HUES64 (cell line): ENCODE data around the gene PLCG2.
A peak's percentile ranks its signal among the peaks of the same experiment; 100 is the strongest.
"Not testable (repeated sequence)": the region's sequence is repeated elsewhere in the genome, so short reads cannot be mapped to it uniquely, and the experiment has no call there.

ENCODE experiments used
- H3K27ac ChIP-seq: 2 replicates; pipeline ENCODE4 v1.7.0; 2013; ENCODE audit warnings: low read depth, low read length, inconsistent platforms
- H3K27me3 ChIP-seq: 2 replicates; pipeline ENCODE4 v1.6.1; 2013; ENCODE audit warnings: mild to moderate bottlenecking, low read length; ENCODE audit not compliant: insufficient read depth
- H3K36me3 ChIP-seq: 2 replicates; pipeline ENCODE4 v1.6.1; 2013; ENCODE audit warnings: mild to moderate bottlenecking, low read length; ENCODE audit not compliant: insufficient read depth
- H3K4me1 ChIP-seq: 2 replicates; pipeline ENCODE4 v1.6.1; 2013; ENCODE audit warnings: mild to moderate bottlenecking, low read length, moderate library complexity; ENCODE audit not compliant: insufficient read depth
- H3K4me3 ChIP-seq: 2 replicates; pipeline ENCODE4 v1.5.1; 2013; ENCODE audit warnings: mild to moderate bottlenecking, low read length, moderate library complexity
- H3K9ac ChIP-seq: 2 replicates; pipeline ENCODE4 v1.6.1; 2013; ENCODE audit warnings: mild to moderate bottlenecking, low read depth, low read length
- H3K9me3 ChIP-seq: 2 replicates; pipeline ENCODE4 v1.6.1; 2013; ENCODE audit warnings: low read depth, low read length; ENCODE audit not compliant: insufficient read depth
- WGBS: fragments of 150-250, 120-280 bp; methylation state at CpG from one replicate; pipeline ENCODE4 v1.1.7; 2013; ENCODE audit warnings: missing lambda C conversion rate; 5-methylcytosine and 5-hydroxymethylcytosine counted together

Gene PLCG2

GRCh38 chr16:81796035-81796434 lies 16.9 kb downstream of the PLCG2 start:
- Histone ChIP-seq H3K4me3 (no peak overlapping the region), H3K36me3 (no peaks in the 10 kb centered on the region), H3K9ac (no peak overlapping the region), H3K9me3 (no peaks in the 10 kb centered on the region), H3K27ac (no peak overlapping the region), H3K27me3 (no peaks in the 10 kb centered on the region), H3K4me1 (peaks cover 8% of the 10 kb centered on the region; the same call in 1 of the 2 replicates)
- 95% methylated on average over 2 of the region's 2 CpGs for WGBS

- Histone ChIP-seq H3K4me3 (no peak overlapping the region), H3K9ac (no peak overlapping the region), H3K27ac (no peak overlapping the region), H3K9me3 (no peaks in the 10 kb centered on the region), H3K27me3 (no peaks in the 10 kb centered on the region), H3K36me3 (no peaks in the 10 kb centered on the region), H3K4me1 (peaks cover 8% of the 10 kb centered on the region; the same call in 1 of the 2 replicates)
- WGBS = 89% methylated on average over 10 of the region's 10 CpGs
These were observed 17.7 kb downstream of the PLCG2 start for GRCh38 chr16:81796583-81797346.

GRCh38 chr16:81797443-81797842 lies 18.4 kb downstream of the PLCG2 start:
- H3K9ac ChIP-seq = no peak overlapping the region
- peaks cover 8% of the 10 kb centered on the region; the same call in 1 of the 2 replicates for H3K4me1 ChIP-seq
- no peak overlapping the region for H3K27ac ChIP-seq
- no peaks in the 10 kb centered on the region for H3K27me3 ChIP-seq
- 95% methylated on average over 6 of the region's 6 CpGs for WGBS
- H3K36me3 ChIP-seq = no peaks in the 10 kb centered on the region
- no peak overlapping the region for H3K4me3 ChIP-seq
- H3K9me3 ChIP-seq = no peaks in the 10 kb centered on the region

- 72% methylated on average over 14 of the region's 14 CpGs for WGBS
- no peak overlapping the region for H3K27ac ChIP-seq
- H3K4me3 ChIP-seq = no peak overlapping the region
- no peaks in the 10 kb centered on the region for H3K27me3 ChIP-seq
- H3K9me3 ChIP-seq = no peaks in the 10 kb centered on the region
- H3K36me3 ChIP-seq = no peaks in the 10 kb centered on the region
- H3K9ac ChIP-seq = 0 out of 2 replicates have a peak overlapping the region, but pooled peaks have one; percentile 21
- H3K4me1 ChIP-seq = peaks cover 8% of the 10 kb centered on the region; the same call in 1 of the 2 replicates
These were observed 19.4 kb downstream of the PLCG2 start for GRCh38 chr16:81798311-81799137.

GRCh38 chr16:81799138-81799504 lies 20.0 kb downstream of the PLCG2 start:
- no peak overlapping the region for H3K9ac ChIP-seq
- peaks cover 8% of the 10 kb centered on the region; the same call in 1 of the 2 replicates for H3K4me1 ChIP-seq
- 95% methylated on average over 1 of the region's 2 CpGs for WGBS
- H3K27me3 ChIP-seq = no peaks in the 10 kb centered on the region
- H3K4me3 ChIP-seq = no peak overlapping the region
- H3K9me3 ChIP-seq = no peaks in the 10 kb centered on the region
- no peak overlapping the region for H3K27ac ChIP-seq
- no peaks in the 10 kb centered on the region for H3K36me3 ChIP-seq

GRCh38 chr16:81801724-81802123 lies 22.6 kb downstream of the PLCG2 start:
- 88% methylated on average over 5 of the region's 5 CpGs for WGBS
- not testable (repeated sequence) for H3K4me3 ChIP-seq, H3K36me3 ChIP-seq, H3K27me3 ChIP-seq, H3K9ac ChIP-seq, H3K27ac ChIP-seq, H3K4me1 ChIP-seq, H3K9me3 ChIP-seq

GRCh38 chr16:81803332-81803731 lies 24.2 kb downstream of the PLCG2 start:
- no peaks in the 10 kb centered on the region for H3K36me3 ChIP-seq
- H3K9me3 ChIP-seq = no peaks in the 10 kb centered on the region
- 99% methylated on average over 3 of the region's 3 CpGs for WGBS
- no peak overlapping the region for H3K4me3 ChIP-seq
- no peak overlapping the region for H3K27ac ChIP-seq
- H3K9ac ChIP-seq = no peak overlapping the region
- H3K27me3 ChIP-seq = no peaks in the 10 kb centered on the region
- peaks cover 7% of the 10 kb centered on the region for H3K4me1 ChIP-seq

GRCh38 chr16:81804134-81804610 lies 25.1 kb downstream of the PLCG2 start:
- no peaks in the 10 kb centered on the region for H3K9me3 ChIP-seq
- H3K27ac ChIP-seq = no peak overlapping the region
- no peaks in the 10 kb centered on the region for H3K27me3 ChIP-seq
- no peak overlapping the region for H3K9ac ChIP-seq
- 97% methylated on average over 1 of the region's 2 CpGs for WGBS
- H3K36me3 ChIP-seq = no peaks in the 10 kb centered on the region
- no peaks in the 10 kb centered on the region; the same call in 1 of the 2 replicates for H3K4me1 ChIP-seq
- no peak overlapping the region for H3K4me3 ChIP-seq

- Histone ChIP-seq H3K9me3 (no peaks in the 10 kb centered on the region), H3K9ac (no peak overlapping the region), H3K4me1 (no peaks in the 10 kb centered on the region; the same call in 1 of the 2 replicates), H3K27ac (no peak overlapping the region), H3K4me3 (no peak overlapping the region), H3K36me3 (no peaks in the 10 kb centered on the region), H3K27me3 (no peaks in the 10 kb centered on the region)
- 94% methylated on average over 6 of the region's 6 CpGs for WGBS
These were observed 27.6 kb downstream of the PLCG2 start for GRCh38 chr16:81806696-81807095.

- H3K27ac ChIP-seq = no peak overlapping the region
- 76% methylated on average over 4 of the region's 4 CpGs for WGBS
- H3K4me3 ChIP-seq = no peak overlapping the region
- no peak overlapping the region for H3K9ac ChIP-seq
- H3K9me3 ChIP-seq = no peaks in the 10 kb centered on the region
- no peaks in the 10 kb centered on the region for H3K27me3 ChIP-seq
- H3K4me1 ChIP-seq = no peaks in the 10 kb centered on the region; the same call in 1 of the 2 replicates
- H3K36me3 ChIP-seq = no peaks in the 10 kb centered on the region
These were observed 28.8 kb downstream of the PLCG2 start for GRCh38 chr16:81807767-81808358.
